ENCODE data around the gene CACNA1B.

DNA sequence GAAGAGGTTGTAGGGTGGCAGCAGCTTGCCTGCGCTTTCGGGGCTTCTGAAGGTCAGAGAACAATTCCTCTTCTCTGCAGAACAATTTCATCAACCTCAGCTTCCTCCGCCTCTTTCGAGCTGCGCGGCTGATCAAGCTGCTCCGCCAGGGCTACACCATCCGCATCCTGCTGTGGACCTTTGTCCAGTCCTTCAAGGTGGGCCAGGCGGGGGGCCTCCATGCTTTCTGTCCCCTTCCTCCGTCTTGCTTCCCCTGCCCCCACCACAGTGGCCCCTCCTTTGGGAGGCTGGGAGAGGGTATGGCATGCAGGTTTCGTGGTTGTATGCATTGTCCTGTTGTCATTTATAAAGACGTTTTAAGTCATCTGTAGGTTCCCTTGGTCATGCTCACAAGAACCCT, 195.8 kb downstream of the CACNA1B start:
- TF ChIP-seq, protein P1, sequence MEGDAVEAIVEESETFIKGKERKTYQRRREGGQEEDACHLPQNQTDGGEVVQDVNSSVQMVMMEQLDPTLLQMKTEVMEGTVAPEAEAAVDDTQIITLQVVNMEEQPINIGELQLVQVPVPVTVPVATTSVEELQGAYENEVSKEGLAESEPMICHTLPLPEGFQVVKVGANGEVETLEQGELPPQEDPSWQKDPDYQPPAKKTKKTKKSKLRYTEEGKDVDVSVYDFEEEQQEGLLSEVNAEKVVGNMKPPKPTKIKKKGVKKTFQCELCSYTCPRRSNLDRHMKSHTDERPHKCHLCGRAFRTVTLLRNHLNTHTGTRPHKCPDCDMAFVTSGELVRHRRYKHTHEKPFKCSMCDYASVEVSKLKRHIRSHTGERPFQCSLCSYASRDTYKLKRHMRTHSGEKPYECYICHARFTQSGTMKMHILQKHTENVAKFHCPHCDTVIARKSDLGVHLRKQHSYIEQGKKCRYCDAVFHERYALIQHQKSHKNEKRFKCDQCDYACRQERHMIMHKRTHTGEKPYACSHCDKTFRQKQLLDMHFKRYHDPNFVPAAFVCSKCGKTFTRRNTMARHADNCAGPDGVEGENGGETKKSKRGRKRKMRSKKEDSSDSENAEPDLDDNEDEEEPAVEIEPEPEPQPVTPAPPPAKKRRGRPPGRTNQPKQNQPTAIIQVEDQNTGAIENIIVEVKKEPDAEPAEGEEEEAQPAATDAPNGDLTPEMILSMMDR (IDR thresholded peaks at IDR 0.05; ENCODE audit: borderline replicate concordance, extremely low read depth, low read length, poor library complexity, severe bottlenecking): no peak
- no peak for TF ChIP-seq EZH2 (IDR thresholded peaks at IDR 0.05; ENCODE audit: borderline replicate concordance, low read depth, low read length, severe bottlenecking)
